CD8-positive, alpha-beta memory T cell (primary cell): ENCODE measurements around the gene SUGP1. TPM values are rescaled to one million over a fixed set of nuclear protein-coding genes. Genes with fewer than 3 reads are reported as not detected.

Source experiments
- CTCF ChIA-PET: fragments of 350-600 bp; sonication (Branson Sonifier 250); formaldehyde crosslinking; loops from one replicate; lab custom pipeline; 2021; ENCODE audit warnings: antibody characterized with exemption; lab: Charles Lee
- POLR2A ChIA-PET: fragments of 350-600 bp; sonication (Branson Sonifier 250); formaldehyde crosslinking; loops from one replicate; lab custom pipeline; 2021; ENCODE audit warnings: antibody characterized with exemption; lab: Charles Lee
- DNase-seq, 5 donors: peaks; one replicate each; pipeline versions ENCODE4 v3.0.0 to v3.0.0-alpha.2; 2020 to 2022; ENCODE audit warnings: mixed read lengths in 1 of 5
- H3K27ac ChIP-seq: one replicate; pipeline ENCODE4 v1.7.0; 2013; ENCODE audit warnings: low read depth, mild to moderate bottlenecking, low read length, moderate library complexity
- H3K27me3 ChIP-seq: 2 replicates; pipeline ENCODE4 v1.7.0; 2013; ENCODE audit warnings: low read length, mild to moderate bottlenecking; ENCODE audit not compliant: insufficient read depth, poor library complexity, severe bottlenecking
- H3K36me3 ChIP-seq: 2 replicates; pipeline ENCODE4 v1.7.0; 2013; ENCODE audit warnings: mild to moderate bottlenecking, low read length, moderate library complexity; ENCODE audit not compliant: insufficient read depth
- H3K4me1 ChIP-seq: 2 replicates; pipeline ENCODE4 v1.7.0; 2013; ENCODE audit warnings: mild to moderate bottlenecking, low read length, moderate library complexity; ENCODE audit not compliant: insufficient read depth
- H3K4me3 ChIP-seq: 2 replicates; pipeline ENCODE4 v1.7.0; 2013; ENCODE audit warnings: mild to moderate bottlenecking, low read length
- H3K9me3 ChIP-seq: 2 replicates; pipeline ENCODE4 v1.7.0; 2013; ENCODE audit warnings: mild to moderate bottlenecking, low read length
- H3K27ac Mint-ChIP-seq, 8 donors: one replicate each; pipeline ENCODE4 v1.8.0; 2020 to 2021; ENCODE audit warnings: mixed read lengths in 8 of 8, mild to moderate bottlenecking in 6 of 8, inconsistent platforms in 3 of 8, moderate library complexity in 3 of 8
- H3K27me3 Mint-ChIP-seq, 2 donors: one replicate each; pipeline ENCODE4 v1.8.0; 2020 to 2021; ENCODE audit warnings: mixed read lengths in 2 of 2, mild to moderate bottlenecking in 1 of 2, moderate library complexity in 1 of 2
- H3K36me3 Mint-ChIP-seq, 3 donors: one replicate each; pipeline ENCODE4 v1.8.0; 2020 to 2021; ENCODE audit warnings: mixed read lengths in 3 of 3, inconsistent platforms in 1 of 3, mild to moderate bottlenecking in 1 of 3
- H3K4me1 Mint-ChIP-seq, 3 donors: one replicate each; pipeline ENCODE4 v1.8.0; 2020 to 2021; ENCODE audit warnings: mixed read lengths in 3 of 3, inconsistent platforms in 1 of 3, mild to moderate bottlenecking in 1 of 3
- H3K4me3 Mint-ChIP-seq, 7 donors: one replicate each; pipeline ENCODE4 v1.8.0; 2020 to 2021; ENCODE audit warnings: mixed read lengths in 7 of 7, mild to moderate bottlenecking in 6 of 7, moderate library complexity in 4 of 7, inconsistent platforms in 2 of 7
- H3K9me3 Mint-ChIP-seq, 5 donors: one replicate each; pipeline ENCODE4 v1.8.0; 2020 to 2022; ENCODE audit warnings: mixed read lengths in 5 of 5, mild to moderate bottlenecking in 3 of 5, moderate library complexity in 2 of 5, inconsistent platforms in 1 of 5
- polyA plus RNA-seq: library from polyadenylated mRNA; unstranded; fragments of 300-500 nt; fragmentation: Illumina TruSeq; gene quantifications from one replicate; pipeline ENCODE4 v1.2.3, GENCODE V29; 2021
- total RNA-seq, 2 experiments: library from RNA; stranded (reverse); gene quantifications; one replicate each; pipeline ENCODE4 v1.2.3, GENCODE V29; 2021

SUGP1 gene, protein sequence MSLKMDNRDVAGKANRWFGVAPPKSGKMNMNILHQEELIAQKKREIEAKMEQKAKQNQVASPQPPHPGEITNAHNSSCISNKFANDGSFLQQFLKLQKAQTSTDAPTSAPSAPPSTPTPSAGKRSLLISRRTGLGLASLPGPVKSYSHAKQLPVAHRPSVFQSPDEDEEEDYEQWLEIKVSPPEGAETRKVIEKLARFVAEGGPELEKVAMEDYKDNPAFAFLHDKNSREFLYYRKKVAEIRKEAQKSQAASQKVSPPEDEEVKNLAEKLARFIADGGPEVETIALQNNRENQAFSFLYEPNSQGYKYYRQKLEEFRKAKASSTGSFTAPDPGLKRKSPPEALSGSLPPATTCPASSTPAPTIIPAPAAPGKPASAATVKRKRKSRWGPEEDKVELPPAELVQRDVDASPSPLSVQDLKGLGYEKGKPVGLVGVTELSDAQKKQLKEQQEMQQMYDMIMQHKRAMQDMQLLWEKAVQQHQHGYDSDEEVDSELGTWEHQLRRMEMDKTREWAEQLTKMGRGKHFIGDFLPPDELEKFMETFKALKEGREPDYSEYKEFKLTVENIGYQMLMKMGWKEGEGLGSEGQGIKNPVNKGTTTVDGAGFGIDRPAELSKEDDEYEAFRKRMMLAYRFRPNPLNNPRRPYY
- total RNA-seq: 10 to 100 TPM; 64.7 to 65.9 TPM
- 40.8 TPM for polyA plus RNA-seq

DNA sequence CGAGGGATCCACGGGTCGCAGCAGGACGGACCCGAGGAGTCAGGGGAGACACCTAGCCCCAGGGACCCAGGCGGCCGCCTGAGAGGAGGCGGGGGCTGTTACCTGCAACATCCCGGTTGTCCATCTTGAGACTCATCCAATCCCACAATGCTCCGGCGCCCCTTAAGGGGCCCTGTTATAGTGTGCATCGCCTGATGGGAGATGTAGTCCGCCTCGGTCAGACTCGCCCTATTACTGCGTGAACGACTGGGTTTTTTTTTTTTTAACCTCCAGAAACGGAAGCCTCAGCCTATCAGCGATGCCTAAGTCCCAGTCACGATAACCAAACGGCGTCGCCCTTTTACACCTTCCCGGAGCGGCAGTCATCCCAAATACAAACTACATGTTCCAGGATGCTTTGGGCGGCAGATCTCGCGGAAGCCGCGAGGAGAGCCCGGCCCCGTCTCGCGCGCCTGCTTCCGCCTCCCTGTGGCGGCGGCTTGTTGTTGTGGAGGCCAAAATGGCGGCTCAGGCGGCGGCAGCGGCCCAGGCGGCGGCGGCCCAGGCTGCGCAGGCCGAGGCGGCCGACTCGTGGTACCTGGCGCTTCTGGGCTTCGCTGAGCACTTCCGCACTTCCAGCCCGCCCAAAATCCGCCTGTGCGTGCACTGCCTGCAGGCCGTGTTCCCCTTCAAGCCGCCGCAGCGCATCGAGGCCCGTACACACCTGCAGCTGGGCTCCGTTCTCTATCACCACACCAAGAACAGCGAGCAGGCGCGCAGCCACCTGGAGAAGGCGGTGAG, at the start of gene SUGP1, which contains the start of gene MAU2:
Gene SUGP1 (minus strand): TSS at position 149 of the 780 bp plus-strand sequence. CDS start 13 bp downstream, at position 136.
Gene MAU2 (plus strand): TSS at position 469 of the 780 bp plus-strand sequence. CDS start 31 bp downstream, at position 500.
- Histone ChIP-seq H3K9me3 (no peaks in the 10 kb centered on the region), H3K4me3 (peak within 1 kb of the TSS; percentile 94), H3K36me3 (peaks cover 28% of the 10 kb centered on the region), H3K4me1 (peaks cover 32% of the 10 kb centered on the region), H3K27ac (peak within 1 kb of the TSS; percentile 92), H3K27me3 (no peaks in the 10 kb centered on the region)
- peaks cover 40 to 60% (median 41%) of the 10 kb centered on the region in 3 donors for H3K4me1 Mint-ChIP-seq
- peak; percentile 85 to 94 (median 91) for DNase-seq
- CTCF ChIA-PET: interaction anchor here (1.2 to 1.6 kb wide), 2 partner anchors 120 to 170 kb away, joined by 4 to 6 read pairs; no protein-coding TSS in a partner anchor
- peak within 1 kb of the TSS; percentile 93 to 99 (median 98) for H3K4me3 Mint-ChIP-seq
- POLR2A ChIA-PET: interaction anchor here (1.3 kb wide), 1 partner anchor 44 kb away, joined by 4 read pairs; no protein-coding TSS in a partner anchor
- H3K36me3 Mint-ChIP-seq: peaks cover 0 to 49% (median 8%) of the 10 kb centered on the region in 3 donors
- peak within 1 kb of the TSS; percentile 94 to 100 (median 100) for H3K27ac Mint-ChIP-seq
- H3K27me3 Mint-ChIP-seq: no peaks in the 10 kb centered on the region
- no peaks in the 10 kb centered on the region for H3K9me3 Mint-ChIP-seq

- H3K27ac ChIP-seq: no peak overlapping the region
- Mint-ChIP-seq H3K4me3 (no peak overlapping the region), H3K27me3 (no peaks in the 10 kb centered on the region), H3K27ac (no peak overlapping the region), H3K36me3 (no peaks in the 10 kb centered on the region), H3K9me3 (no peaks in the 10 kb centered on the region), H3K4me1 (peaks cover 18 to 23% (median 22%) of the 10 kb centered on the region in 3 donors)
- ChIA-PET POLR2A (no interaction called here), CTCF (interaction anchor here (1.3 to 8.1 kb wide), 6 partner anchors 9 to 123 kb away, joined by 3 to 166 read pairs (median 12); partner anchors contain the start of gene GATAD2A)
- H3K36me3 ChIP-seq: no peaks in the 10 kb centered on the region
- no peak overlapping the region for H3K4me3 ChIP-seq
- H3K27me3 ChIP-seq: no peaks in the 10 kb centered on the region
- no peaks in the 10 kb centered on the region for H3K9me3 ChIP-seq
- no peak for DNase-seq
- peaks cover 35% of the 10 kb centered on the region for H3K4me1 ChIP-seq
These were observed 47.8 kb upstream of the SUGP1 start for GRCh38 chr19:19368087-19368486.

- POLR2A ChIA-PET: interaction anchor here (2.9 kb wide), 1 partner anchor 39 kb away, joined by 21 read pairs; the partner anchor contains the start of gene GATAD2A
- H3K4me3 Mint-ChIP-seq: peak overlapping the region; percentile 37 to 74 (median 52)
- peaks cover 13 to 21% (median 19%) of the 10 kb centered on the region in 3 donors for H3K4me1 Mint-ChIP-seq
These were observed 46.4 kb upstream of the SUGP1 start for GRCh38 chr19:19366434-19367396.

DNA sequence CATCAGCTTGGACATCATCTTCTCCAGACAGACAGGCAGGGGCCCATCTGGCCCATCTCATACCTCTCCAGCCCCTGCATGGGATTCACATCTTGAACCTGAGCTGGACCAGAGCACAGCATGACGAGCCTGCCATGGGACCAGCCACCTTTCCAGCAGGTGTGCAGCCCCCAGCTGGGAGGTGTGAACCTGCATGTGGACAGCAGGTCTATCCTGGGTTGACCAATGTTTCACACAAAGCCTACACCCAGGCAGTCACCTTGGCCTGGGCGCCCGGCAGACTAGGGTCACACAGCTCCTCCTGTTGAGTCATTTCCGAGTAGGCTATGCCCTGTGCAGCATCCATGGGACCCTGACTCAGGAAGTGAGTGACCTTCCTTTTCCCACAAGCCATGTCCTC, 41.8 kb upstream of the SUGP1 start:
- no peaks in the 10 kb centered on the region for H3K36me3 ChIP-seq
- no peaks in the 10 kb centered on the region for H3K9me3 ChIP-seq
- no peak overlapping the region for H3K4me3 ChIP-seq
- no peaks in the 10 kb centered on the region for H3K27me3 Mint-ChIP-seq
- peaks cover 30 to 50% (median 35%) of the 10 kb centered on the region in 3 donors for H3K4me1 Mint-ChIP-seq
- no peaks in the 10 kb centered on the region for H3K27me3 ChIP-seq
- H3K9me3 Mint-ChIP-seq: no peaks in the 10 kb centered on the region
- DNase-seq: no peak
- ChIA-PET POLR2A (interaction anchor here (0.5 kb wide), 1 partner anchor 97 kb away, joined by 6 read pairs; no protein-coding TSS in a partner anchor), CTCF (interaction anchor here (0.6 to 8.1 kb wide), 7 partner anchors 35 to 206 kb away, joined by 3 to 166 read pairs (median 3); partner anchors contain the start of gene GATAD2A)
- peak overlapping the region in 1 of 7 donors; percentile 11 for H3K4me3 Mint-ChIP-seq
- no peak overlapping the region for H3K27ac ChIP-seq
- H3K36me3 Mint-ChIP-seq: peaks cover 0 to 11% (median 0%) of the 10 kb centered on the region in 3 donors
- peak overlapping the region in 5 of 8 donors; percentile 62 to 94 (median 77) for H3K27ac Mint-ChIP-seq
- H3K4me1 ChIP-seq: peaks cover 41% of the 10 kb centered on the region

More at GRCh38 chr19:19366434-19367396, 46.4 kb upstream of the SUGP1 start:
- Histone ChIP-seq H3K27me3 (no peaks in the 10 kb centered on the region), H3K4me1 (peaks cover 26% of the 10 kb centered on the region), H3K4me3 (no peak overlapping the region), H3K36me3 (no peaks in the 10 kb centered on the region), H3K27ac (no peak overlapping the region), H3K9me3 (no peaks in the 10 kb centered on the region)
- CTCF ChIA-PET: interaction anchor here (0.6 to 8.1 kb wide), 20 partner anchors 9 to 164 kb away, joined by 3 to 166 read pairs (median 3); partner anchors contain the start of genes GATAD2A and NR2C2AP
- no peaks in the 10 kb centered on the region for H3K36me3 Mint-ChIP-seq
- peak overlapping the region in 7 of 8 donors; percentile 15 to 91 (median 85) for H3K27ac Mint-ChIP-seq
- peak; percentile 48 to 79 (median 61) for DNase-seq
- no peaks in the 10 kb centered on the region for H3K9me3 Mint-ChIP-seq
- no peaks in the 10 kb centered on the region for H3K27me3 Mint-ChIP-seq

DNA sequence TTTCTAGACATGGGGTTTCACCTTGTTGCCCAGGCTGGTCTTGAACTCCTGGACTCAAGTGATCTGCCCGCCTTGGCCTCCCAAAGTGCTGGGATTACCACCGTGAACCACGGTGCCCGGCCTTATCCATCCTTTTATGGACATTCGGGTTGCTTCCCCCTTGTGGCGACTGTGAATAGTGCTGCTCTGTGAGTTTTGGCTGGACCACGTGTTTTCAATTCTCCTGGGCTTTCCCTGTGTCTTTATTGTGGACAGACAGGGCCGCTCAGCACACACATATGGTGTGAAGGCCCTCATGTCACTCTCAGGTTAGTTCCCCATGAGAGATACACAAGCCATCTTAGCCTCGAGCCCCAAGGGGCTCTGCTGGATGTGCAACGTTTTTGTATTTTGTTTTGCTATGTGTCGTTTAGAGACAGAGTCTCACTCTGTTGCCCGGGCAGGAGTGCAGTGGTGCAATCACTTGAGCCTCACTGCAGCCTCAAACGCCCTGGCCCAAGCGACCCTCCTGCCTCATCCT, 40.8 kb upstream of the SUGP1 start:
- no peaks in the 10 kb centered on the region for H3K9me3 ChIP-seq
- peak; percentile 50 to 75 (median 62) for DNase-seq
- H3K27ac ChIP-seq: no peak overlapping the region
- Mint-ChIP-seq H3K4me1 (peaks cover 24 to 43% (median 30%) of the 10 kb centered on the region in 3 donors), H3K27me3 (no peaks in the 10 kb centered on the region), H3K27ac (peak overlapping the region in 6 of 8 donors; percentile 51 to 94 (median 70)), H3K9me3 (no peaks in the 10 kb centered on the region), H3K4me3 (peak overlapping the region in 6 of 7 donors; percentile 32 to 69 (median 60)), H3K36me3 (peaks cover 0 to 19% (median 0%) of the 10 kb centered on the region in 3 donors)
- no peaks in the 10 kb centered on the region for H3K36me3 ChIP-seq
- H3K4me3 ChIP-seq: no peak overlapping the region
- H3K4me1 ChIP-seq: peaks cover 33% of the 10 kb centered on the region
- CTCF ChIA-PET: interaction anchor here (0.6 to 8.1 kb wide), 6 partner anchors 34 to 205 kb away, joined by 3 to 166 read pairs (median 4); partner anchors contain the start of gene GATAD2A
- no peaks in the 10 kb centered on the region for H3K27me3 ChIP-seq
- POLR2A ChIA-PET: no interaction called here

GRCh38 chr19:19356901-19357566, 36.7 kb upstream of the SUGP1 start:
- ChIA-PET POLR2A (no interaction called here), CTCF (interaction anchor here (1.7 to 2.0 kb wide), 2 partner anchors 10 to 133 kb away, joined by 4 to 11 read pairs; no protein-coding TSS in a partner anchor)
- Histone ChIP-seq H3K27me3 (no peaks in the 10 kb centered on the region), H3K9me3 (no peaks in the 10 kb centered on the region), H3K4me3 (no peak overlapping the region), H3K27ac (no peak overlapping the region), H3K36me3 (peaks cover 26% of the 10 kb centered on the region), H3K4me1 (peaks cover 15% of the 10 kb centered on the region)
- Mint-ChIP-seq H3K27me3 (no peaks in the 10 kb centered on the region), H3K9me3 (no peaks in the 10 kb centered on the region), H3K4me1 (peaks cover 18 to 33% (median 19%) of the 10 kb centered on the region in 3 donors), H3K27ac (peak overlapping the region in 2 of 8 donors; percentile 50 to 86), H3K36me3 (peaks cover 0 to 57% (median 1%) of the 10 kb centered on the region in 3 donors), H3K4me3 (no peak overlapping the region)
- DNase-seq: no peak
